Spleen (tissue), 11 donors: ENCODE results near the gene SYNDIG1. TPM values are rescaled to one million over a fixed set of nuclear protein-coding genes. Genes with fewer than 3 reads are reported as not detected.
A peak's percentile ranks its signal among the peaks of the same experiment; 100 is the strongest.

Experiments used
- DNase-seq: peaks from one replicate; pipeline ENCODE4 v3.0.0-alpha.2; 2020
- H3K27ac ChIP-seq, 8 donors: fragments of 200-600 bp; sonication (generic) in 7 of 8; 1 replicate in 4 of 8; 2 replicates in 4 of 8; pipeline versions ENCODE4 v1.5.0 to v1.8.0; 2016 to 2021; ENCODE audit warnings: inconsistent platforms in 4 of 8, mild to moderate bottlenecking in 4 of 8, moderate library complexity in 1 of 8
- H3K27me3 ChIP-seq, 7 donors: fragments of 200-600 bp; sonication (generic) in 6 of 7; replicated peaks in 1 of 7; 1 replicate in 4 of 7; 2 replicates in 3 of 7; pipeline versions ENCODE4 v1.5.0 to v1.8.0; 2016 to 2021; ENCODE audit warnings: inconsistent platforms in 3 of 7, mild to moderate bottlenecking in 1 of 7
- H3K36me3 ChIP-seq, 6 donors: fragments of 200-600 bp; sonication (generic) in 5 of 6; 1 replicate in 4 of 6; 2 replicates in 2 of 6; pipeline versions ENCODE4 v1.5.0 to v1.8.0; 2016 to 2021; ENCODE audit warnings: inconsistent platforms in 2 of 6
- H3K4me1 ChIP-seq, 6 donors: fragments of 200-600 bp; sonication (generic) in 5 of 6; 1 replicate in 3 of 6; 2 replicates in 3 of 6; pipeline versions ENCODE4 v1.5.0 to v1.8.0; 2016 to 2021; ENCODE audit warnings: inconsistent platforms in 3 of 6
- H3K4me3 ChIP-seq, 8 donors: fragments of 200-600 bp; sonication (generic) in 7 of 8; 1 replicate in 4 of 8; 2 replicates in 4 of 8; pipeline versions ENCODE4 v1.5.0 to v1.8.0; 2016 to 2021; ENCODE audit warnings: inconsistent platforms in 4 of 8, mild to moderate bottlenecking in 4 of 8, moderate library complexity in 2 of 8
- H3K9me3 ChIP-seq, 8 donors: fragments of 200-600 bp; sonication (generic) in 7 of 8; 1 replicate in 4 of 8; 2 replicates in 4 of 8; pipeline versions ENCODE4 v1.5.0 to v1.8.0; 2016 to 2021; ENCODE audit warnings: inconsistent platforms in 4 of 8
- POLR2A ChIP-seq, 3 donors: fragments of 450-650 bp; IDR thresholded peaks; one replicate each; pipeline ENCODE4 v1.5.1; 2017; ENCODE audit warnings: antibody characterized with exemption in 3 of 3, mild to moderate bottlenecking in 1 of 3
- POLR2AphosphoS5 ChIP-seq, 3 donors: sonication (generic); formaldehyde crosslinking; IDR thresholded peaks; one replicate each; pipeline ENCODE4 v1.5.1; 2017; ENCODE audit warnings: antibody characterized with exemption in 3 of 3
- WGBS, 5 donors: extraction: QIAGEN DNeasy Blood & Tissue Kit in 3 of 5; methylation state at CpG; one replicate each; pipeline versions ENCODE4 v1.1.5 to v1.1.7; 2013 to 2018; 5-methylcytosine and 5-hydroxymethylcytosine counted together
- intact Hi-C: fragments of 100-400 bp; cut with DNase I; formaldehyde crosslinking; loops from one replicate; pipeline ENCODE4 v1.15.0; 2023; ENCODE audit warnings: low total_unique reads
- polyA plus RNA-seq, 3 donors: library from polyadenylated mRNA; stranded (reverse); fragments of 200-250 nt; gene quantifications; one replicate each; pipeline ENCODE4 v1.2.1, GENCODE V29; 2013
- total RNA-seq, 7 donors: library from RNA; depleted of rRNA in 3 of 7; stranded (reverse); fragments of >200 nt in 3 of 7; fragmentation: NEBNext Ultra II Directional in 4 of 7; extraction: Animal tissue kit (Norgen Biotek cat#: 25700) in 4 of 7; gene quantifications; one replicate each; pipeline versions ENCODE4 v1.1.0 to v1.2.1, GENCODE V29; 2016 to 2021
- TF ChIP-seq, protein P1 (sequence below), 11 experiments: fragments of 200-600 bp in 7 of 11; fragments of 450-650 bp in 4 of 11; sonication (generic) in 4 of 11; IDR thresholded peaks in 8 of 11; conservative IDR thresholded peaks in 3 of 11; 1 replicate in 7 of 11; 2 replicates in 4 of 11; pipeline versions ENCODE4 v1.4.0 to v1.8.0; 2016 to 2021; ENCODE audit warnings: antibody characterized with exemption in 11 of 11, inconsistent platforms in 4 of 11, mild to moderate bottlenecking in 1 of 11
- donor health status: healthy with polysubstance abuse.
- donor health status: DM: no; HTN: no; CAD: no; lungs with moderate emphysema.
- donor health status: DM: no; HTN: no; CAD: no.
- donor health status: Bipolar disorder and iron deficiency.
- donor health status: healthy.
- donor health status: DM: no; HTN: no; CAD: no.
- donor health status: DM: yes; HTN: yes; CAD: no.

The SYNDIG1 gene
- total and polyA plus RNA-seq, 10 donors = 0.70 to 3.5 (median 1.3) TPM

DNA sequence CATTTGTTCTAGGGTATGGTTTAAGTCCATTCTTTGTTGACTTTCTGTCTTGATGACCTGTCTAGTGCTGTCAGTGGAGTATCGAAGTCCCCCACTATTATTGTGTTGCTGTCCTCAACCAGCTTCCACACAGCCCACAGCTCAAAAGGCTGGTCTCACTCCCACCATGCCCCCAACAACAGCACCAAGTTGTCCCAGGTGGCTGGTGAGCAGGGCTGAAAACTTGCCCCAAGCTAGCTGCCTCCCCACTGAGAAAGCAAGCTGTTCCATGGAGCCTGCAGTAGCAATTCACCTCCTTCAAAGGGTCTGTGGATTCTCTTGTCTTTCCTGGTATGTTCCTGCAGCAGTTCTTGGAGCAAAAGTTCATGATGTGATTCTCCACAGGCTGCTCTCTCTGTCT is 221.0 kb downstream of the SYNDIG1 start:
- no peak for DNase-seq
- H3K9me3 ChIP-seq = peaks cover 0 to 10% (median 2%) of the 10 kb centered on the region in 8 donors
- peaks cover 0 to 5% (median 0%) of the 10 kb centered on the region in 7 donors for H3K27me3 ChIP-seq
- no peaks in the 10 kb centered on the region for H3K36me3 ChIP-seq
- H3K4me1 ChIP-seq = peaks cover 5 to 18% (median 12%) of the 10 kb centered on the region in 6 donors
- intact Hi-C loops = no loop called here
- no peak overlapping the region for H3K27ac ChIP-seq
- WGBS, 5 donors = 50 to 97% (median 91%) methylated on average over 1 of the region's 1 CpG
- no peak overlapping the region for H3K4me3 ChIP-seq
- TF ChIP-seq POLR2A (IDR thresholded peaks at IDR 0.05) = no peak
- TF ChIP-seq, protein P1, sequence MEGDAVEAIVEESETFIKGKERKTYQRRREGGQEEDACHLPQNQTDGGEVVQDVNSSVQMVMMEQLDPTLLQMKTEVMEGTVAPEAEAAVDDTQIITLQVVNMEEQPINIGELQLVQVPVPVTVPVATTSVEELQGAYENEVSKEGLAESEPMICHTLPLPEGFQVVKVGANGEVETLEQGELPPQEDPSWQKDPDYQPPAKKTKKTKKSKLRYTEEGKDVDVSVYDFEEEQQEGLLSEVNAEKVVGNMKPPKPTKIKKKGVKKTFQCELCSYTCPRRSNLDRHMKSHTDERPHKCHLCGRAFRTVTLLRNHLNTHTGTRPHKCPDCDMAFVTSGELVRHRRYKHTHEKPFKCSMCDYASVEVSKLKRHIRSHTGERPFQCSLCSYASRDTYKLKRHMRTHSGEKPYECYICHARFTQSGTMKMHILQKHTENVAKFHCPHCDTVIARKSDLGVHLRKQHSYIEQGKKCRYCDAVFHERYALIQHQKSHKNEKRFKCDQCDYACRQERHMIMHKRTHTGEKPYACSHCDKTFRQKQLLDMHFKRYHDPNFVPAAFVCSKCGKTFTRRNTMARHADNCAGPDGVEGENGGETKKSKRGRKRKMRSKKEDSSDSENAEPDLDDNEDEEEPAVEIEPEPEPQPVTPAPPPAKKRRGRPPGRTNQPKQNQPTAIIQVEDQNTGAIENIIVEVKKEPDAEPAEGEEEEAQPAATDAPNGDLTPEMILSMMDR (IDR thresholded peaks at IDR 0.05 in 8 of 11, conservative IDR thresholded peaks at IDR 0.05 in 3 of 11) = no peak
- no peak for TF ChIP-seq POLR2AphosphoS5 (IDR thresholded peaks at IDR 0.05)

DNA sequence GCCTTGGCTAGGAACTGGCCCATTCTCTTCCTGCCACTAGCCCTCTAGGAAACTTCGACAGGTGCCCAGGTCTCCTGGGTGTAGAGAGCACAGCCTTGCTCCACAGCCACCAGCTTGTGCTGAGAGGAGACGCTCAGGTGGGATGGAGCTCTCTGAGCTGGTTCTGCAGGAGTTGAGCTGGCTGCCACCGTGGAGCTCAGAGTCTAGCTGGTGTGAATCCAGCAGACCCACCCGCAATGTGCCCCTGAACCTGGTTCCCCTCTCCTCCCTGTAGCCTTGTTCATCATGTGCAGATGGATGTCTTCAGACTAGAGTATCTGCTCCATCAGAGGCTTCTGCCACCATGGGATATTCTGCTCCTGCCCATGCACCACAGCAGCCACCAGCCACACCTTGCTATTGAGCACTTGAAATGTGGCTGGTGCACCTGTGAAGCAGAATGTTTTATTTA is 222.5 kb downstream of the SYNDIG1 start:
- TF ChIP-seq, protein P1 (IDR thresholded peaks at IDR 0.05 in 8 of 11, conservative IDR thresholded peaks at IDR 0.05 in 3 of 11) = no peak
- TF ChIP-seq POLR2A (IDR thresholded peaks at IDR 0.05) = no peak
- no peak for TF ChIP-seq POLR2AphosphoS5 (IDR thresholded peaks at IDR 0.05)
- DNase-seq = peak; percentile 55

DNA sequence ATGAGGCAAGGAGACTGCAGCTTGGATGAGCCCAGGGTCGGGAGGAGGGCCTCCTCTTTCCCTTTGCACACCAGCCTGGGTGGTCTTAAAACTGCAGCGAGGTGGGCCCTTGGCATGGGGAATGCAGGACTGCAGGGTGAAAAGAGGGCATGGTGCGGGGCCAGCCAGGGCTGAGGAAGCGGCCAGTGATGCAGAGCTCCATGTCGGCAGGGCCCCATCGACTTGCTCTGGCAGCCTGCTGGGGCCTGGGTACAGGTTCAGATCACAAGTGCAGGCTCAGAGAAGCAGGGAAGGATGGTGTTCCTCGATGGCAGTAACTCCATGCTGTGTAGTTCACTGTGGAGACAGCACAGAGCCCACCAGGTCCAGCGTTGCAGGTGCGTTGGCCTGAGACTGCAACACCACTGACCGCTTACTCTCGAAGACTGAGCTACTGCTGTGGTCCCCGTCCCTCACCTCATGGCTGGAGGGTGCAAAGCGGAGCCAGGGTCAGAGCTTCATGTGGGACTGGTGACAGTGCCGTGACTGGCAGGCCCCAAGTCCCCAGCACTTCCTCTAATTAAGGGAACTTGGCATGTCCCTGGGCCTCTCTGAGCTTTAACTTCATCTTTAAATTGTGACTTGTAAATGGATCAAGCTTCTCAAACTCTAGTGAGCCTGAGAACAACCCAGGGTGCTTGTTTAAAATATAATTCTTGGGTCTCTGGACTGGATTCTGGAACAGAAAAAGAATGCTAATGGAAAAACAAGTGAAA is 223.2 kb downstream of the SYNDIG1 start:
- no peak overlapping the region for H3K4me3 ChIP-seq
- peaks cover 6 to 19% (median 13%) of the 10 kb centered on the region in 6 donors for H3K4me1 ChIP-seq
- TF ChIP-seq POLR2AphosphoS5 (IDR thresholded peaks at IDR 0.05) (no peak), POLR2A (IDR thresholded peaks at IDR 0.05) (no peak)
- intact Hi-C loops = no loop called here
- H3K27me3 ChIP-seq = peaks cover 0 to 5% (median 0%) of the 10 kb centered on the region in 7 donors
- no peaks in the 10 kb centered on the region for H3K36me3 ChIP-seq
- peak; percentile 53 for DNase-seq
- H3K27ac ChIP-seq = no peak overlapping the region
- WGBS, 5 donors = 85 to 90% (median 87%) methylated on average over 13 to 14 of the region's 14 CpGs
- H3K9me3 ChIP-seq = peaks cover 0 to 8% (median 2%) of the 10 kb centered on the region in 8 donors

More for the DNA sequence above, 222.5 kb downstream of the SYNDIG1 start:
- intact Hi-C loops = no loop called here
- Histone ChIP-seq H3K36me3 (no peaks in the 10 kb centered on the region), H3K27me3 (peaks cover 0 to 5% (median 0%) of the 10 kb centered on the region in 7 donors), H3K9me3 (peaks cover 0 to 10% (median 2%) of the 10 kb centered on the region in 8 donors), H3K4me3 (no peak overlapping the region), H3K4me1 (peaks cover 6 to 19% (median 13%) of the 10 kb centered on the region in 6 donors), H3K27ac (no peak overlapping the region)
- WGBS, 5 donors = 81 to 96% (median 92%) methylated on average over 2 to 4 of the region's 4 CpGs

DNA sequence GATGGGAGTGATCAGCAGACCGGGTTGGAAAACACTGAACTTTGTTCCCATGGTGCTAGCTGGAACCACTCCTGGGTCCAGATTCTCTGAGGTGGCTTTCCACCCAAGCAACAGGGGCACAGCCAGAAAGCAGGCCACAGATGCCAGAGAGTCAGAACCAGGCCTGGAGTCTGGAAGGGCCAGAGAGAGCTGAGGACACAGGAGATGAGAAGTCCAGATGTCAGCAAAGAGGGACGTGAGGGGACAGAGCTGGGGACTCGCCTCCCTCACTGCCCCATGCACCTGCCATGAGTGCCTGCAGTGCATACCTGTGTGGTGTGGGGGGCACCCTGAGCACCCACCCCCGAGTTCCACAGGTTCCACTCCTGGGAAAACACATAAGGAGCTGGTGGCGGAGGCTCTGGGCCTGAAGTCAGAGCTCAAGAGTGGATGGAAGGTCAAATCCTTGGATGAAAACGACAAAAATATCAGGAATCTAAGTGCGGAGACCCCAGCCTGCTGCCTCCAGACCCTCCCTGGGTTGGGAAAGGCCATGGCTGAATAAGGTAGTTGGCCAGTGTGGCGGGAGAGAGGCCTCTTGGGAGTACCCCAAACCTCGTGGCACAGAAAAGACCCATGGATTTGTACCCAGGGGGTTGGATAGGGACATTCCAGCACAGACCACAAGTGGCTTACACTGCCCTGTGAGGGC is 224.2 kb downstream of the SYNDIG1 start:
- no peak for TF ChIP-seq POLR2A (IDR thresholded peaks at IDR 0.05)
- TF ChIP-seq, protein P1 (IDR thresholded peaks at IDR 0.05 in 8 of 11, conservative IDR thresholded peaks at IDR 0.05 in 3 of 11) = no peak
- no peak for TF ChIP-seq POLR2AphosphoS5 (IDR thresholded peaks at IDR 0.05)
- intact Hi-C loops = no loop called here
- 82 to 86% (median 84%) methylated on average over 8 to 9 of the region's 9 CpGs for WGBS, 5 donors
- Histone ChIP-seq H3K4me1 (peaks cover 6 to 19% (median 13%) of the 10 kb centered on the region in 6 donors), H3K9me3 (no peaks in the 10 kb centered on the region), H3K4me3 (no peak overlapping the region), H3K27me3 (peaks cover 0 to 5% (median 0%) of the 10 kb centered on the region in 7 donors), H3K36me3 (no peaks in the 10 kb centered on the region), H3K27ac (no peak overlapping the region)
- peak; percentile 62 for DNase-seq
